AML-193 (cell line): ENCODE results near the gene BRF1.

ENCODE experiments used
- DNase-seq, 2 experiments: peaks; one replicate each; lab custom pipeline; 2025; lab: John Stamatoyannopoulos, UW

The BRF1 gene

GRCh38 chr14:105260959-105261358, 39.8 kb downstream of the BRF1 start:
- DNase-seq = no peak

DNA sequence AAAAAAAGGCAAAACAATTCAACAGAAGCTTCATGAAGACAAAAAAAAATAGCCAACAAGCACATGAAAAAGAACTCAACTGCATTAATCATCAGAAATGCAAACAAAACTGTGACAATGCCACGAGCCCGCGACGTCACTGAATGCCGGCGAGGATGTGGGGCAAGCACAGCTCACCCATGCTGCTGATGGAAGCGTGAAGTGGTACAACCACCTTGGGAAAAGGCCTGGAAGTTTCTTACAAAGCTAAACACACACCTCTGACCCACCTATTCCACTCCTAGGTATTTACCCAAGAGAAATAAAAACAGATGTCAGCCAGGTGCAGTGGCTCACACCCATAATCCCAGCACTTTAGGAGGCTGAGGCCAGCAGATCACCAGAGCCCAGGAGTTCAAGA, 42.0 kb downstream of the BRF1 start:
- no peak for DNase-seq

DNA sequence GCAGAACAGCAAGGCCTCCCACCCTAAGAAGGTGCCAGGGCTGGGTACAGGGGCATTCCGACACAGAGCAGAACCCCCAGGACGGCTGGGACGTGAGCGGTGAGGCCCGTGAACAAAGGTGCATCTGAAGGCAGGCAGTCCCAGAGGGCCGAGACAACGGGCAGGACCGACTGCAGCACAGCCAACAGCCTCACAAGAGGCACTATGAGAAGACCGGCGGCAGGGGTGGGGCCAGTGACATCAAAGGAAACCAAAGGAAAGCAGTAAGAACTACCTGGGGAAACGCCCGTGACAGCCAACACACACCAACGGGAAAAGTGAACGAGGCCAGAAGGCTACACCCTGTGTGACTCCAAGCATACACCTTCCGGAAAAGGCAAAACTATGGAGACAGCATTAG, 43.3 kb downstream of the BRF1 start:
- DNase-seq = no peak

DNA sequence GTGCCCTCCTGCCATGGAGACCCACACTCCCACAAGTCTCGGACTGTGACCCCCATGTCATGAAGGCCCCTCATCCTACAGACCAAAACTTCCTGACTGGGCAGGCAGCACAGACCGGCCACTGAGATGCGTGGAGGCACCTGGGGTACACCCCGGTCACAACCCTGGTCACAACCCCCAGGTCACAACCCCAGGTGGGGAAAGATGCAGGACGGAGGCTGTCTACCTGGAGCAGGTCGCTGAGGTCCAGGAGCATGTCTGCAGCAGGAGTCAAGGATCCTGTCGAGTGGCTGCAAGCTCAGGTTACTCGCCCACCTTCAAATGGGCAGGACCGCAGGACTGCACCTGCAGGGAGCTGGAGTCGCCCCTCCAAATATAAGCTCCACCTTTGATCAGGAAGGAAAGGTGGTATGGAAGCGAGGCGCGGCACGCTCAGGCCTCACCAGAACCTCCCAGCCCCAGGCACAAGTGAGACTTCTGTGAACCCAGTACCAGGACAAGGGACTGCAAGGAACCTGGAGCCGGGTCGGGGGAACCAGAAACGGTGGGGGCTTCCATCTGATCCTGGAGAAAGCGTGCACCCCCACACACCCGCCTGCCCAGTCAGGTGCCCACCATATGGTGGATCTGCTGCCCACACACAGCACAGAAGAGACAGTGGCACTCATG, 44.4 kb downstream of the BRF1 start:
- DNase-seq = no peak

GRCh38 chr14:105255021-105255507, 45.7 kb downstream of the BRF1 start:
- no peak for DNase-seq

DNA sequence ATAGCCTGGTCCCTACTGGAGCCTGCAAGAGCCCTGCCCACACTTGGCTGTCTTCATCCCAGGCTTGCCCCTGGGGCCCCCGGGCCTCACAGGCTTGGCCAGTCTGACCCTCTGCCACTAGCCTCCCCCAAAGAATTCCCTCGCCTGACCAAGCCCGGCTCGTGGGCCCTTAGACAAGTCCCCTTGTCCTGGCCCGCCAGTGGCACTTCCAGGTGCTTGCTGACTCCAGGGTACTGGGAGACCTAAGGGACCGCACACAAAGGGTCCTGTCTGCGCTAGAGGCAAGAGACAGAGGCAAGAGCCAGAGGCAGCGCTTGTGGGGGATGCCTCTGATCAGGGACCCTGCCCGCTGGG, 47.5 kb downstream of the BRF1 start:
- DNase-seq = no peak

- DNase-seq = no peak
These were observed 48.1 kb downstream of the BRF1 start for GRCh38 chr14:105252552-105253328.

GRCh38 chr14:105251920-105252319, 48.9 kb downstream of the BRF1 start:
- DNase-seq = no peak

DNA sequence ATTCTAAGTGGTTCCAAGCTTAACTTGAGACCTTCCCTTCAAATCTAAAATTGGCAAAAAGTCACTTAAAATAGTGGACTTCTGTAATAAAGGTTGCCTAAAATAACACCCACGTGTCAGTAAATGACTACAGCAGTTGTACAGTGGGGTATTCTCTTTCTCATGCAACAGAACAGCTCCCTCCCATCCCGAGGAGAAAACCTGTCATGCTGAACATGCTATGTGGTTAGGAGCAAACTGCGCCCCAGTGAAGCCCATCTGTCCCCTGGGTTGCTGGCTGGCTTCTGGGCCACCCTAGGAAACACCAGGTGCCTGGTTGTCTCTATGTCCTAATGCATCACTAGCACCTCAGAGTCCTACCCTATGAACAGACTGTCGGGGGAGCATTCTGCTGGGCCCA, 49.8 kb downstream of the BRF1 start:
- DNase-seq = no peak

DNA sequence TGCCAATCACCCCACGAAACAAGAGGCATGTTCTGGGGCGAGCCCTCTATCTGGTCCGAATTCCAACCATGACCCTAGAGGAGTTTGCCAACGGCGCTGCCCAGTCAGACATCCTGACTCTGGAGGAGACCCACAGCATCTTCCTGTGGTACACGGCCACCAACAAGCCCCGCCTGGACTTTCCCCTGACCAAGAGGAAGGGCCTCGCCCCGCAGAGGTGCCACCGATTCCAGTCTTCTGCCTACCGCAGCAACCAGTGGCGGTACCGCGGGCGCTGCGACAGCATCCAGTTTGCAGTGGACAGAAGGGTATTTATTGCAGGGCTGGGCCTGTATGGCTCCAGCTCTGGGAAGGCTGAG, 50.8 kb downstream of the BRF1 start:
- no peak for DNase-seq

DNA sequence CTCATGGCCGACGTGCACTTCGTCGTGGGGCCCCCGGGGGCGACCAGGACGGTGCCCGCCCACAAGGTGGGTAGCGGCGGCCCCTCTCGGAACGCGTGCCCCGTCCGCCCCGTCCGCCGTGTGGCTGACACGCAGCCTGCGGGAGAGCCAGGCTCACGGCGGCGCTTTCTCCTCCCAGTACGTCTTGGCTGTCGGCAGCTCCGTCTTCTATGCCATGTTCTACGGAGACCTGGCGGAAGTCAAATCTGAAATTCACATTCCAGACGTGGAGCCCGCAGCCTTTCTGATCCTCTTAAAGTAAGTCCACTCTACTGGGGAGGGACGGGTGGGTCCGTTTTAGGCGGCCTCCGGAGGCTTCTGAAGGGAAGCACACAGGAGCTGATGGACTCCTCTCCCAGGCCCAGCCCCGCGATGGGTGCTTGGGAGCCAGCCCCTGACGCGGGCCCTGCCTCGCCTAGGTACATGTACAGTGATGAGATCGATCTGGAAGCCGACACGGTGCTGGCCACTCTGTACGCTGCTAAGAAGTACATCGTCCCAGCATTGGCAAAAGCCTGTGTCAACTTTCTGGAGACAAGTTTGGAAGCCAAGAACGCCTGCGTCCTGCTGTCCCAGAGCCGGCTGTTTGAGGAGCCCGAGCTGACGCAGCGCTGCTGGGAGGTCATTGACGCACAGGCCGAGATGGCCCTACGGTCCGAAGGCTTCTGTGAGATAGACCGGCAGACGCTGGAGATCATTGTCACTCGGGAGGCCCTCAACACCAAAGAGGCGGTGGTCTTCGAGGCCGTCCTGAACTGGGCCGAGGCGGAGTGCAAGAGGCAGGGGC, 51.4 kb downstream of the BRF1 start:
- no peak for DNase-seq

DNA sequence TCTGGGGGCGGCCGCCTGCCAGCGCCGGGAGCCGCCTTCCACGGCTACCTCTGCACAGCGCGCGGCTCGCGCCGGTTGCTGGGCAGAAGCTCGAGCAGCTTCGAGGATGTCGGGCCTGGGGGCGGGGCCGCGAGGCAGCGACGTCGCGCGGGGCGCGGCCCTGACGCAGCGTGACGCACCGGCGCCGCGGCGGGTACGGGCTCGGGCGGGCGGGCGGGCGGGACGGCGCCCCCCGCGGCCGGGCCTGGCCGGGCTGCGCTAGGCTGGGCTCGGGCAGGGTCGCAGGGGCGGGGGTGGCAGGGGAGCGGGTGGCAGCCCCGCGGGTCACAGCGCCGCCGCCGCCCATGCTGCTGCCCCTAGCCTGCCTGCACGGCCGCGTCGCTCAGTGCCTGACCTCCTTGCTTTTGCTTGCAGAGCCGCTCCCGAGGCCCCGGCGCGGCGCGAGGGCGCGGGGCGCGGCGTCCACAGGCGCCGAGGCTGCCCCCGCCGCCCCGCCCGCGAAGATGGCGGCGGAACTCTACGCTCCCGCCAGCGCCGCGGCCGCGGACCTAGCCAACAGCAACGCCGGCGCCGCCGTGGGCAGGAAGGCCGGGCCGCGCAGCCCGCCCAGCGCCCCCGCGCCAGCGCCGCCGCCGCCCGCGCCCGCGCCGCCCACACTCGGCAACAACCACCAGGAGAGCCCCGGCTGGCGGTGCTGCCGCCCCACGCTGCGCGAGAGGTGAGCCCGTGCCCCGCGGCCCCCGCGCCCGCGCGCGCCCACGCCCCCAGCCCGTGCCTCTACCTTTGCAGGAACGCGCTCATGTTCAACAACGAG, 52.2 kb downstream of the BRF1 start, which contains the start of gene BTBD6:
Gene BTBD6, plus strand, starts transcription at position 166 of the 814 bp plus-strand sequence. Its CDS starts 179 bp downstream, at position 345.
- no peak for DNase-seq

DNA sequence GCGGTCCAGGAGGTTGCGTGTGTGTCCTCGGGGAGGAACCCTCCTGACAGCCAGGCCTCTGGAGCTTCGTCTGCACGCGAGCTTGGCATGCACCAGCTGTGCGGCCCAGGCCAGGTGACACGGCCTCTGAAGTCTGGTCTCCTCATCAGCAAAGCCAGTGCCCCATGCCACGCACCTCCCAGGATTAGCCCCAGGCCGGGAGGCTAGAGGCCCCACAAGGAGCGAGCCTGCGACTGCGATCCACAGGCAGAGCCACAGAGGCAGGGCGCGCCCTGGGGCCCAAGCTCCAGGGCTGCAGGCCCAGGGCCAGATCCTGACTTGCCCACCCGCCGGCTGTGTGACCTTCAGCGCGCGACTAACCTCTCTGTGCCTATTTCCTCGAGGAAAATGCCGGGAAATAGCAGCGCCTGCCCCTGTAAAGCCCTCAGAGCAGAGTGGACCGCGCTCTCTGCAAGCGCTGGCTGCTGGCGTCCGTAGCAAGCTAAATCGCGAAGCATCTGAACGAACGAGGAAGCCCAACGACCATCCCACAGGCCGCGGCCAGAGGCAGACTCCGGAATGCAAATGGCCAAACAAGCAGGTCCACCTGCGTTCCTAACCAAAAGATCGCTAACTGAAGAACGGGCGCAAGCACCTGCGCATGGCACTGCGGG, 53.0 kb downstream of the BRF1 start:
- DNase-seq = no peak

- DNase-seq = no peak
These were observed 53.8 kb downstream of the BRF1 start for GRCh38 chr14:105247026-105247425.

GRCh38 chr14:105244334-105244733, 56.5 kb downstream of the BRF1 start:
- no peak for DNase-seq

GRCh38 chr14:105241641-105242040, 59.2 kb downstream of the BRF1 start:
- DNase-seq = no peak

GRCh38 chr14:105240811-105241576, 59.8 kb downstream of the BRF1 start:
- no peak for DNase-seq

DNA sequence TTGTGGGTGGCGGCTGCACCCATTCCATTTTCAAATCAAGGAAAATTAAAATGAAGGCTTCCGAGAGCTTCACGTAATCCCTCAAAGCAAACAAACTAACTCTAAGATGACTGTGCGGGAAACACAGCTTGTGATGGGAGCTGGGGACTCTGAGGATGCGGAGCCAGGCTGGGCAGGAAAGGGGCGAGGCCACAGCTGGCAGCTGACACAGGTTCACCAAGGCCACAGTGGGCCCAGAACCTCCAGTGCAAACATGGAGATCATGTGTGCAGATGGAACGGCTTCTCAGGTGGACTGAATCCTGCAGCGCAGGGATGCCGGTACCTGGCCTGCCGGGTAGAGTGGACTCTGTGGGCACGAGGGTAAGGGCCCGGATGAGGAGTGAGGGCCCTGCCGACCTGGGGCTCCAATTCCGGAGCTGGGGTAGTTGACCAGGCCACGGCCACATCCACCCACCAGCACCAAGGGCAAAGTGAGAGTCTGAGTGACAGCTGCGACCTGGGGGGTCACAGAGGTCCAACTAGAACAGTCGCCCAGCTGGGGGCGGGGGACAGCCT, 71.6 kb downstream of the BRF1 start:
- no peak for DNase-seq

- no peak for DNase-seq
These were observed 72.2 kb downstream of the BRF1 start for GRCh38 chr14:105228562-105228961.

GRCh38 chr14:105227346-105227745, 73.5 kb downstream of the BRF1 start:
- no peak for DNase-seq
